Astrocyte (in vitro differentiated cells and primary cell): ENCODE data around the gene GNG2. TPM values are rescaled to one million over a fixed set of nuclear protein-coding genes. Genes with fewer than 3 reads are reported as not detected.

Experiments used
- DNase-seq: peaks from one replicate; pipeline ENCODE4 v3.0.0-alpha.2; 2010; ENCODE audit warnings: low read depth
- FAIRE-seq: peaks from 2 replicates; lab custom pipeline; 2011; peaks lifted over from hg19 to GRCh38; lab: Jason Lieb, UNC
- H2AFZ ChIP-seq: 2 replicates; pipeline ENCODE4 v1.6.0; 2012; ENCODE audit warnings: low read depth, low read length, inconsistent platforms
- H3K27ac ChIP-seq: 2 replicates; pipeline ENCODE4 v1.5.1; 2011; ENCODE audit warnings: low read depth, low read length, inconsistent platforms
- H3K27me3 ChIP-seq: 2 replicates; pipeline ENCODE4 v1.6.0; 2011; ENCODE audit warnings: low read length, inconsistent platforms; ENCODE audit not compliant: insufficient read depth
- H3K36me3 ChIP-seq: 2 replicates; pipeline ENCODE4 v1.5.1; 2011; ENCODE audit warnings: low read length, inconsistent platforms; ENCODE audit not compliant: insufficient read depth
- H3K4me1 ChIP-seq: 2 replicates; pipeline ENCODE4 v1.5.1; 2011; ENCODE audit warnings: low read length, inconsistent platforms; ENCODE audit not compliant: insufficient read depth
- H3K4me2 ChIP-seq: 2 replicates; pipeline ENCODE4 v1.6.0; 2012; ENCODE audit warnings: low read length, inconsistent platforms
- H3K4me3 ChIP-seq: 2 replicates; pipeline ENCODE4 v1.5.1; 2011; ENCODE audit warnings: low read depth, mild to moderate bottlenecking, low read length, inconsistent platforms; ENCODE audit not compliant: insufficient read depth
- H3K79me2 ChIP-seq: 2 replicates; pipeline ENCODE4 v1.6.0; 2012; ENCODE audit warnings: mild to moderate bottlenecking, low read length, inconsistent platforms; ENCODE audit not compliant: insufficient read depth
- H3K9ac ChIP-seq: 2 replicates; pipeline ENCODE4 v1.6.0; 2012; ENCODE audit warnings: mild to moderate bottlenecking, low read length, inconsistent platforms
- H3K9me3 ChIP-seq: 2 replicates; pipeline ENCODE4 v1.5.1; 2012; ENCODE audit warnings: low read depth, mild to moderate bottlenecking, low read length, inconsistent platforms; ENCODE audit not compliant: insufficient read depth
- H4K20me1 ChIP-seq: 2 replicates; pipeline ENCODE4 v1.6.0; 2012; ENCODE audit warnings: low read length, inconsistent platforms; ENCODE audit not compliant: insufficient read depth
- H3K27ac Mint-ChIP-seq: one replicate; pipeline ENCODE4 v1.8.0; 2021; ENCODE audit warnings: mild to moderate bottlenecking, mixed read lengths; ENCODE audit not compliant: unreplicated experiment
- H3K27me3 Mint-ChIP-seq: one replicate; pipeline ENCODE4 v1.8.0; 2021; ENCODE audit warnings: low read depth, mixed read lengths; ENCODE audit not compliant: unreplicated experiment
- H3K36me3 Mint-ChIP-seq: one replicate; pipeline ENCODE4 v1.8.0; 2021; ENCODE audit warnings: low read depth, mixed read lengths; ENCODE audit not compliant: unreplicated experiment
- H3K4me1 Mint-ChIP-seq: one replicate; pipeline ENCODE4 v1.8.0; 2021; ENCODE audit warnings: low read depth, mixed read lengths; ENCODE audit not compliant: unreplicated experiment
- H3K4me3 Mint-ChIP-seq: one replicate; pipeline ENCODE4 v1.8.0; 2021; ENCODE audit warnings: mild to moderate bottlenecking, moderate library complexity, mixed read lengths; ENCODE audit not compliant: unreplicated experiment
- H3K9me3 Mint-ChIP-seq: one replicate; pipeline ENCODE4 v1.8.0; 2021; ENCODE audit warnings: mild to moderate bottlenecking, mixed read lengths; ENCODE audit not compliant: unreplicated experiment
- CTCF ChIP-seq: IDR thresholded peaks from 2 replicates; pipeline ENCODE4 v1.5.1; 2011; ENCODE audit warnings: low read depth, mild to moderate bottlenecking, inconsistent platforms, low read length, moderate library complexity; ENCODE audit not compliant: insufficient read depth
- EZH2 ChIP-seq: IDR thresholded peaks from 2 replicates; pipeline ENCODE4 v1.6.1; 2012; ENCODE audit warnings: mild to moderate bottlenecking, low read length, inconsistent platforms; ENCODE audit not compliant: insufficient read depth
- total RNA-seq: library from RNA; stranded (reverse); gene quantifications from 2 replicates; pipeline ENCODE4 v1.2.1, GENCODE V29; 2021

The GNG2 gene
- total RNA-seq, 1 donor from 2014 or later = 7.3 TPM

- no peak overlapping the region for H3K27ac ChIP-seq
- H3K27me3 ChIP-seq = no peaks in the 10 kb centered on the region
- TF ChIP-seq CTCF (no peak), EZH2 (no peak)
- no peak overlapping the region for H3K9ac ChIP-seq
- DNase-seq = no peak
- H3K4me1 ChIP-seq = no peaks in the 10 kb centered on the region
- no peaks in the 10 kb centered on the region for H3K27me3 Mint-ChIP-seq
- peaks cover 4% of the 10 kb centered on the region for H3K9me3 Mint-ChIP-seq
- H3K36me3 ChIP-seq = no peaks in the 10 kb centered on the region
- H3K4me2 ChIP-seq = no peak overlapping the region
- no peaks in the 10 kb centered on the region for H3K9me3 ChIP-seq
- no peak overlapping the region for H3K27ac Mint-ChIP-seq
- no peaks in the 10 kb centered on the region for H3K79me2 ChIP-seq
- no peaks in the 10 kb centered on the region for H4K20me1 ChIP-seq
- H2AFZ ChIP-seq = no peak overlapping the region
- H3K36me3 Mint-ChIP-seq = no peaks in the 10 kb centered on the region
- H3K4me1 Mint-ChIP-seq = no peaks in the 10 kb centered on the region
- H3K4me3 Mint-ChIP-seq = no peak overlapping the region
- H3K4me3 ChIP-seq = no peak overlapping the region
- FAIRE-seq = no peak
These were observed 112.2 kb downstream of the GNG2 start for GRCh38 chr14:51972566-51972965.

- FAIRE-seq = no peak
- no peak overlapping the region for H2AFZ ChIP-seq
- H3K27ac Mint-ChIP-seq = no peak overlapping the region
These were observed 116.7 kb downstream of the GNG2 start for GRCh38 chr14:51977075-51977474.

More at GRCh38 chr14:51977075-51977474, 116.7 kb downstream of the GNG2 start:
- Mint-ChIP-seq H3K4me1 (no peaks in the 10 kb centered on the region), H3K27me3 (peaks cover 12% of the 10 kb centered on the region), H3K9me3 (peaks cover 4% of the 10 kb centered on the region), H3K36me3 (no peaks in the 10 kb centered on the region), H3K4me3 (no peak overlapping the region)
- H3K27ac ChIP-seq = no peak overlapping the region
- no peaks in the 10 kb centered on the region for H4K20me1 ChIP-seq
- no peaks in the 10 kb centered on the region for H3K9me3 ChIP-seq
- no peak overlapping the region for H3K9ac ChIP-seq
- no peaks in the 10 kb centered on the region for H3K4me1 ChIP-seq
- H3K4me2 ChIP-seq = no peak overlapping the region
- H3K36me3 ChIP-seq = no peaks in the 10 kb centered on the region
- H3K27me3 ChIP-seq = no peaks in the 10 kb centered on the region
- no peak for TF ChIP-seq CTCF
- TF ChIP-seq EZH2 = no peak
- H3K4me3 ChIP-seq = no peak overlapping the region
- no peak for DNase-seq
- H3K79me2 ChIP-seq = no peaks in the 10 kb centered on the region
